Subcutaneous adipose tissue (tissue), 4 donors: ENCODE results near the gene PDE7B. TPM values are rescaled to one million over a fixed set of nuclear protein-coding genes. Genes with fewer than 3 reads are reported as not detected.

ENCODE experiments used
- total RNA-seq, 4 donors: library from RNA; depleted of rRNA; stranded (reverse); fragments of >200 nt; gene quantifications; one replicate each; pipeline ENCODE4 v1.1.0, GENCODE V29; 2016
- TF ChIP-seq, protein P1 (sequence below): fragments of 450-650 bp; IDR thresholded peaks from one replicate; pipeline ENCODE4 v1.5.1; 2016; ENCODE audit warnings: low read depth, mild to moderate bottlenecking, control low read depth, antibody characterized with exemption, moderate library complexity

Gene PDE7B
- total RNA-seq, 4 donors from 2014 or later: 4.1 to 12.6 (median 9.5) TPM

DNA sequence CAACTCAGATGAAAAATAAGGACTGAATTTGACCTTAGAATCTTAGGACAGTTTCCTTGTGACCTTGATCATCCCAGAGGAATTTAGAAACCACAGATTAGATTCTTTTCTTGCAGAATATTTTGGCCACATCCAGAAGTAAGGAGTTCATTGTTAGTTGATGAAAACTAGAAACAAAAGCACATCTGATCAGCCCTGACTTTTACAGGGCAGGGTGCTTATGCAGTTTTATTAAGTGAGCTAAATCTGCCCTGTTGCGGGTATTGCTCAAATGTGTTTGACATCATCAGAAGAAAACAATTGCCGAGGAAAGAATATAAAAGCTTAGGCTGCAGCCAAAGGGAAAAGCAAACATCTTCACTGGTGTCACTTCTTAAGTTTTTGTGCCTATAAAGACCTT, 297.8 kb downstream of the PDE7B start:
- TF ChIP-seq, protein P1, sequence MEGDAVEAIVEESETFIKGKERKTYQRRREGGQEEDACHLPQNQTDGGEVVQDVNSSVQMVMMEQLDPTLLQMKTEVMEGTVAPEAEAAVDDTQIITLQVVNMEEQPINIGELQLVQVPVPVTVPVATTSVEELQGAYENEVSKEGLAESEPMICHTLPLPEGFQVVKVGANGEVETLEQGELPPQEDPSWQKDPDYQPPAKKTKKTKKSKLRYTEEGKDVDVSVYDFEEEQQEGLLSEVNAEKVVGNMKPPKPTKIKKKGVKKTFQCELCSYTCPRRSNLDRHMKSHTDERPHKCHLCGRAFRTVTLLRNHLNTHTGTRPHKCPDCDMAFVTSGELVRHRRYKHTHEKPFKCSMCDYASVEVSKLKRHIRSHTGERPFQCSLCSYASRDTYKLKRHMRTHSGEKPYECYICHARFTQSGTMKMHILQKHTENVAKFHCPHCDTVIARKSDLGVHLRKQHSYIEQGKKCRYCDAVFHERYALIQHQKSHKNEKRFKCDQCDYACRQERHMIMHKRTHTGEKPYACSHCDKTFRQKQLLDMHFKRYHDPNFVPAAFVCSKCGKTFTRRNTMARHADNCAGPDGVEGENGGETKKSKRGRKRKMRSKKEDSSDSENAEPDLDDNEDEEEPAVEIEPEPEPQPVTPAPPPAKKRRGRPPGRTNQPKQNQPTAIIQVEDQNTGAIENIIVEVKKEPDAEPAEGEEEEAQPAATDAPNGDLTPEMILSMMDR: no peak

DNA sequence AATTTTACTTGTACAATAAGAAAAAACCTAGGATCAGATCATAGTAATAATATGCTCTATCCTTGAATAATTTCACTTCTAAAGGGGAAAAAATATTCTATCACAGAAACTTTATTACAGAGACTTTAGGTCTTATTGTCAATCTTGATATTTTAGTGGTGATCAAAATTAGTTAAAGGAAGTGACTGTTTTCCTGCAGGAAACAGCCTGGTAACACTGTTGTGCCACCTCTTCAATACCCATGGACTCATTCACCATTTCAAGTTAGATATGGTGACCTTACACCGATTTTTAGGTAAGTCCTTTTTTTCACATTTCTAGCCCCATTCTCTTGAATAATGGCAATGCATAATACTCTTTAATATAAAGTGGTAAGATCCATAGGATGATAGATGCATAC, 299.5 kb downstream of the PDE7B start:
- TF ChIP-seq, protein P1: no peak

DNA sequence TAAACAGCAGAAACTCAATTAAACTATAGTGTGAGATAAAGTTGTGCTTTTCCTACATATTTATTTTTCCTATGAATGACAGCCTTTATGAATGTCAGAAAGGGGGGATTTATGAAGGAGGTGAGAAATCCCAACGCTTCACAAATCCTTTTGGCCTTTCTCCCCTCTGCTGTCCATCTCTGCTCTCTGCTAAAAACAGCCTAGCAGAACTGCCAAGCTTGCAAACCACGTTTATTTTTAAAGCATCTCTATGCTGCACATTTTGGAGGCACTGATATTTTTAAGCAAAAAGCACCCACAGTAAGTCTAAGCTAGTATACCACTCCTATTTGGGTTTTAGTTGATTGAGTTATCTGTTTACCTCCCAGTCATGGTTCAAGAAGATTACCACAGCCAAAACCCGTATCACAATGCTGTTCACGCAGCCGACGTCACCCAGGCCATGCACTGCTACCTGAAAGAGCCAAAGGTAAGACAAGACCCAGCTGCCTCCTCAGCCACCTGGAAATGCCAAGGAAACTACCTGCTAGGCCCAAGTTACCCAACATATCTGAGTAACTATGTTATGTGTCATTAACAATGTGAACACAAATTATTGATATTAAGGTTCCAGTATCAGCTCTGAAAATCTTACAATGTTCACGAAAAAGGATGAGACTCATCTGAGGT, 302.3 kb downstream of the PDE7B start:
- TF ChIP-seq, protein P1: no peak

DNA sequence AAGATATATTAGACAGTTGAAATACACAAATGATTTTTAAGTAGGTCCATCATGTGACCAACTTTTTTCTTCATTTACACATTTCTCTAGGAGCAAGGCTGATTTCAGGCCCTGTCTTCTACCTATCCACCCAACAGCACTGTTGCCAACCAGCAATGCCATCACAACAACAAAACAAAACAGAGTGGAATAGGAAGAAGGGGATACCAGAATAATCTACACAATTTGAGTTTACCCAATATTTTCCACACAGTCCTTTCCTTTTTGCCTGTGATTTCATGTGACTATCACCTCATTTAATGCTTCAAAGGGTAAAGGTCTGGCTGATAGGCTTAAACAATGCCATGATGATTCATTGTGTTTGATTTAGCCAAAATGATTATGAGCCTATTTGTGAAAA, 303.7 kb downstream of the PDE7B start:
- TF ChIP-seq, protein P1: no peak

DNA sequence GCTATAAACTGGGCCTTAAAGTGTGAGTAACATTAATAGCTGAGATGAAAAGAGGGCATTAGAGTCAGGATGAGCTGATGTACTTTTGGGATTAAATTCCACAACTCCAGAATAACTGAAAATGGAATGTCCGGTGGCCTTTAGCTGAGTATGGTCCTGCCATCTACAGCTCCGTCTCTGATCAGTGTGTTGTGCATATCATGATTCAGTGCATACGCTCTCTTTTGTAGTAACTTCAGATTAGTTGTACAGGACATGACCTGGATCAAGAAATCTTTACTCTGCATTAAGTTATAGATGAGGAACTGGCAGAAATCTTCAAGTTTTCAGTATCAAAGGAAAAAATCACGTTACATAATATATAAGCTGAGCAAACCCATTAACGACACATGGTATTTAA, 306.2 kb downstream of the PDE7B start:
- TF ChIP-seq, protein P1: no peak

DNA sequence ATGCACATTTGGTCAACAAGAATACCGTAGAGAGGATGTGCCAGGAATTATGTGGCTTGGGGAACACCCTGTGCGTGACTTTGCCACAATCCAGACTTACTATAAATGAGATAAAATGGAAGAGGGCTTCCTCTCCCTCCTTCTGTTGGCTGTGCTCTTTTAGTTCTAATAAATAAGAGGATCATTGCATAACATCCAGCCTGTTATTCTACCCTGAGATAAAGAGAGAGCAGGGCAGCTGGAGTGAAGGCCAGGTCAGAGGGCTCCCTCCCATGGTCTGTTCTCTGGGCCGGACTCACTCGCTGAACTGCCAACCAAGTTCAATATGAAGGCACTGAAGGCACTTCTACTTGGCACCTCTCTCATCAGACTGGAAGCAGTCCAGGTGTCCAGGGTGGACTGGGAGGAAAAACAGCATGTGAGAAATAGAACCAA, 306.9 kb downstream of the PDE7B start:
- TF ChIP-seq, protein P1: no peak

DNA sequence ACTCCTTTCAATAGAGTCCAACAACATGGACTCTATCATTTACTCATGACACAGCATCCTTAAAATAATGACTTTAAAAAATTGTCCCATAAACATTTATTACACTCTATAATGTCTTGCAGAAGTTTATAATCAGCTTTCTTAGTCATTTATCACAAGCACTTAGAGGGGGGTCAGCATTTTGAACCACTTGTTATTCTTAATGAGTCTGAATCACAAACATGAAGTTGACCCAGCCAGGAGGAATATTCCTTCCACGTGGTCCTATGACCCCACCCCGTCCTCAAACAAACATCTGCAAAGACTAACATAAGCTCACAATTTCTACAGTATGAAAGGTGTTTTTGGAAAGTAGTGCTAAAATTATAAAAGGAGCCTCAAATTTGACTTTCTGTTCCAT, 307.5 kb downstream of the PDE7B start:
- TF ChIP-seq, protein P1: no peak
